NT2/D1 (cell line): Measurements from ENCODE around the gene KRT72.

Experiments
- SUZ12 ChIP-seq: IDR thresholded peaks from 2 replicates; pipeline ENCODE4 v1.6.1; 2011; ENCODE audit not compliant: insufficient read length, insufficient read depth; ENCODE audit errors: extremely low read depth
- YY1 ChIP-seq: IDR thresholded peaks from 2 replicates; pipeline ENCODE4 v1.6.1; 2011; ENCODE audit not compliant: insufficient read length, insufficient read depth
- ZNF274 ChIP-seq: IDR thresholded peaks from 2 replicates; pipeline ENCODE4 v1.6.1; 2011; ENCODE audit warnings: mild to moderate bottlenecking, low read depth, low read length

DNA sequence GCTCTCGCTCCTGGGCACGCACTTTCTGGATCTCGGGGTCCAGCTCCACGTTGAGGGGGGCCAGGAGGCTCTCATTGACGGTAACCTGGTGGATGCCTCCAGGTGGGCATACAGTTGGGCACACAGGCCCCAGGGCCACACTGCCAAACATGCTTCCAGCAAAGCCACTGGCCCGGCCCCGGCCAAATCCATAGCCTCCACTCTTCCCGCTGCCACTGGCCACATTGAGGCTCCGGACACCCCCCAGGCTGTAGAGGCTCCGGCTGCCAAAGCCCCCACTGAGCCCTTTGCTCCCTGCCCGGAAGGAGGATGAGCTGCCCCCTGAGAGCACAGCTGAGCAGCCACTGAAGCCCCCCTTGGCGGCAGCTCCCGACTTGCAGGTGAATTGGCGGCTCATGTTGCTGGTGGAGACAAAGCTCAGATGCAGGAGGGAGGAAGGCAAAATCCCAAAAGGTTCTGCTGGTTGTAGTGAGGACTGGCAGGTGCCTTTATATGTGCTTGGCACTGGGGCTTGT is 48.5 kb downstream of the KRT72 start, which contains the start of gene KRT71:
- no peak for TF ChIP-seq SUZ12
- no peak for TF ChIP-seq YY1
- no peak for TF ChIP-seq ZNF274
